GM12892 (cell line): ENCODE data around the gene AEBP1.

Source experiments
- DNase-seq: peaks from one replicate; pipeline ENCODE4 v3.0.0; 2011; ENCODE audit not compliant: insufficient read length
- FAIRE-seq: peaks from 2 replicates; lab custom pipeline; 2011; peaks lifted over from hg19 to GRCh38; lab: Jason Lieb, UNC
- POLR2A ChIP-seq: IDR thresholded peaks from 2 replicates; pipeline ENCODE4 v1.6.1; 2011; ENCODE audit warnings: low read depth, low read length, control low read depth
- POLR2AphosphoS5 ChIP-seq: IDR thresholded peaks from 2 replicates; pipeline ENCODE4 v1.6.1; 2011; ENCODE audit warnings: low read depth, low read length, control low read depth
- TAF1 ChIP-seq: IDR thresholded peaks from 2 replicates; pipeline ENCODE4 v1.6.1; 2011; ENCODE audit warnings: low read depth, mild to moderate bottlenecking, control low read depth, low read length, borderline replicate concordance

Gene AEBP1

DNA sequence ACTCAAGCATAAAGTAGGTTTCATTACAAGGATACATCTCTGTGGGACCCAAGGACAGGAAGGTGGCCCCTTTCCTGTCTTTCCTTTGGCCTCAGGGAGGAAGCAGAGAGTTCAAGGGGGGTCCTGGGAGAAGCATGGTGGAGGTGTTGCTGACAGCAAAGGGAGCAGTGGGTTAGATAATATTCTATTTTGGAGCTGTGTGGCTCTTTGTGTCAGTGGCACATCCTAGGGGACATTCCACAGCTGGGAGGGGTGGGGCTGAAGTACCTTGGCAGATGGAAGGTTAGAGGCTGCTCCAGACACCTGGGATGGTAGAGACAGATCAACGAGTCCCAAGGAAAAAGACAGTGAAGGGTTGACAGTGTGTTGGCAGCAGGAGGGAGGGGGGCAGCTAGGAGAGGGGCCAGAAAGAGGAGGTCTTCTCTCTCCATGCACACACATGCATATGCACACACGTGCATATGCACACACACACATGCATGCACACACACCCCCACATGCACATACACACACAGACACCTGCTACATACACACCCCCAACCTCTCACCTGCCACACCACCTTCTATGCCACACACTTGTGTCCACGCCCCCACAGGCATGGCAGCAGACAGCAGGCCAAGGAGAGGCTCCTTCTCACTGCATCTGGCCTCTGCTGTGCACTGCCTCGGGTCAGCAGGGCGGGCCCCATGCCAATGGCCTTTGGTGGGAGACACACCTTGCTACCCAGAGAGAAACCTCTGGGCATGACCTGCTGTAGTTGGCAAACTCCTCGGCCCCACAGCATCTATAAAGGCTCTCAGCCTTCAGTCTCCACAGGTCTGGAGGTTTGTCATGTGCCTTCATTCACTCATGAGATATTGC lies 24.8 kb downstream of the AEBP1 start:
- no peak for FAIRE-seq
- no peak for DNase-seq
- no peak for TF ChIP-seq TAF1
- no peak for TF ChIP-seq POLR2AphosphoS5
- TF ChIP-seq POLR2A: no peak

DNA sequence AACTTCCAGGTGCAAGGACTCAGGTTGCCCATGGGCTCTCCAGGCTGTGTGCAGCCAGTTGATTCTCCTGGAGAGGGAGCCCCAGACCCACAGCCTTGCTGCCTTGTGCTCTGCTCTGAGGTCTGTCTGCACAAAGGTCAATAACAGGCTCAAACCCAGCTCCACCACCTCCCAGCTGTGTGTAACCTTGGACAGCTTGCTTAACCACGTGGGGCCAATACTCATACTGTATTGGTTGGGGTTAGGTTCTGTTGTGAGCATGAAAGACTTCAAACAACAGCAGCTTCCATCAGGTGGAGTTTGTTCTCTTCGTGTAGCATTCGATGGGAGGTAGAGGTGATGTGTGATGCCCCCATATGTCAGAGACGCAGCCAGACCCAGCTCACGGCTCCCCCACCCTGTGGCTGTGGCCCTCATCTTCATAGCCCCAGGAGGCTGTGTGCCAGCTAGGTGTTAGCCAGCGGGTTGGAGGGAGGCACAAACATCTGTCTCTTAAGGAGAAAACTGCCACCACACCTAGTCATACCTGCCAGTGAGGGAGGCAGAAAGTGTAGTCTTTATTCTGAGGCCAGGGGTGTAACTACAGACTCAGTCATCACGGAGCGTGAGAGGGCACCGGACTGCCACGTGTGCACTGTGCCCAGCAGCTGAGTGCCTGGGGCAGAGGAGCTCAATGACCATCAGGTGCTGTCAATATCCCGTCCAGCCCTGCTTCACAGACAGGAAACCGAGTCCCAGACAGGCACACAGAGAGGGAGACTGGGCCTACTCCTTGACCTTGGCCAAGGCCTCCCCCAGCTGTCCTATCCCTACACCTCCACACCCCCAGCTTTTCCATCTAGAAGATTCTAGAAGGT lies 27.3 kb downstream of the AEBP1 start:
- DNase-seq (no peak), FAIRE-seq (no peak)
- no peak for TF ChIP-seq POLR2A
- no peak for TF ChIP-seq POLR2AphosphoS5
- no peak for TF ChIP-seq TAF1

DNA sequence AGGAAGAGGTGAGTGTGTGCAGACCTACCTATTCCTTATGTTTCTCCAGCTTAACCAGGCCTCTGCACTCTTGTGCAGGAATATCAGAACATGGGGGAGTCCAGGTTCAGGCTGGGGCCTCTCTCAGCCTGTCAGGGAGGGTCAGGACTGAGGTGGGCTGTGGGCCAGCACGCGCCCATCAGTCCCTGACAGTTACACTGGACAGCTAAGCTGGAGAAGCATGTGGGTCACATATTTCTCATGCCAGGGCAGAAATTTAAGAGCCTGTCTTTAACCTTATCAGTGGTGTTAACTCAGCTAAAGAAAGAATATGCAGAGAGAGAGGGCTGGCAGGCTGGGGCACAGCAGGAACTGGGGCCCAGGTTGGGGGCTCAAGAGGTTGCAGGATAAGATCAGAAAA lies 27.9 kb downstream of the AEBP1 start:
- FAIRE-seq (no peak), DNase-seq (no peak)
- no peak for TF ChIP-seq POLR2A
- no peak for TF ChIP-seq POLR2AphosphoS5
- no peak for TF ChIP-seq TAF1

DNA sequence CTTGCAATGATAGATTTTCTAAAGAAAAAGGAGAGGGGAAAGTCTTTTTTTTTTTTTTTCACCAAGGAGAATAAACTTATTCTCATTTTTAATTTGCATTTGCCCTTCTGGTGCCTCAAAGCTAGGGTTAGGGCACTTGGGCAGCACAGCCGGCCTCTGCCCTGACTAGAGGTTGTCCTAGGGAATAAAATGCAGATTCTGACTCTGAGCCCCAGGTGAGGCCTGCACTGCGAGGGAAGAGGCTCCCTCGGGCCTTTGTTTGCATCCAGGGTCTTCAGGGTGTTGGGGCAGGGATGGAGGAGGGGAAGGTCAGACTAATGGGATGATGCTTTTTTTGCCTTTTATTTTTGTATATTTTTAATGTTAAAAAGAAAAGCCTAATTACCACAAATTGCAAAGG lies 29.1 kb downstream of the AEBP1 start:
- DNase-seq (no peak), FAIRE-seq (no peak)
- TF ChIP-seq POLR2A (no peak), POLR2AphosphoS5 (no peak), TAF1 (no peak)

DNA sequence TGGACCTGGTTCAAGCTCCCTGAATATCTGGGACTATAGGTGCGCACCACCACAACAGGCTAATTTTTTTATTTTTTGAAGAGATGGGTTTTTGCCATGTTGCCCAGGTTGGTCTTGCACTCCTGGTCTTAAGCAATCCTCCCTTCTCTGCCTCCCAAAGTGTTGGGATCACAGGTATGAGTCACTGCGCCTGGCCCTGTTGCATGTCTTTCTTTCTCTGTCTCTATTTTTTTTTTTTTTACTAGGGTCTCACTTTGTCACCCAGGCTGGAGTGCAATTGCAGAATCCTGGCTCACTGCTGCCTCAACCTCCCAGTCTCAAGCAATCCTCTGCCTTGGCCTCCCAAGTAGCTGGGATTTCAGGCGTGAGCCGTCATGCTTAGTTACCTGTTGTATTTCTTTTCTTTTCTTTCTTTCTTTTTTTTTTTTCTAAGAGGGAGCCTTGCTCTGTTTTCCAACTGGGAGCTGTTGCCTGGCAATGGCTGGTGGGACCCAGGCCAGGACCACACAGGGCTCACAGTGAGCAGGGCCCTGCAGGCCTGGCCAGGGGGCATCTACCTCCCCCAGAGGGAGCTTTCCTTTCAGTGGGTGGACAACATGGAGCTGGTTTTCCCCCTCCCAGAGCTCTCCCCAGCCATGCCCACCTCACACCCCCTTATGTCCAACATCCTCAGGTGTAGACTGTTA lies 30.9 kb downstream of the AEBP1 start:
- DNase-seq (no peak), FAIRE-seq (no peak)
- no peak for TF ChIP-seq POLR2A
- no peak for TF ChIP-seq TAF1
- no peak for TF ChIP-seq POLR2AphosphoS5

DNA sequence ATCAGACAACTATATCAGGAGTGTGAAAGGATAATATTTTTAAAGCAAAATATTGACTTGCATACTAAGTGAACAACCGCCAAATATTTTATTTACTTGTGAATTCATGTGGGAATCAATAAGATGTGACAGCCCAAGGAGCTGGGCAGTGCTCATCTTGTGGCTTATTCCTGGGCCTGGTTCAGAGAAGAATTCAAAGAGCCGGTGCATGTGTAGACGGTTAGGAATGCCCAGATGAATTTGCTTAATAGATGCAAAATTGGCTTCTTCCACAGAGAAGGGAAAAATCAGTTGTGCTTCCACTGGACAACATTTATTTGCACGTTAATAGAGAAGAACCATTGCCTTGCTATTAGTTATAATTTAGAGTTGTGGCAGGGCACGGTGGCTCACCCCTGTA lies 32.6 kb downstream of the AEBP1 start:
- no peak for DNase-seq
- TF ChIP-seq POLR2A: no peak
- FAIRE-seq: no peak

DNA sequence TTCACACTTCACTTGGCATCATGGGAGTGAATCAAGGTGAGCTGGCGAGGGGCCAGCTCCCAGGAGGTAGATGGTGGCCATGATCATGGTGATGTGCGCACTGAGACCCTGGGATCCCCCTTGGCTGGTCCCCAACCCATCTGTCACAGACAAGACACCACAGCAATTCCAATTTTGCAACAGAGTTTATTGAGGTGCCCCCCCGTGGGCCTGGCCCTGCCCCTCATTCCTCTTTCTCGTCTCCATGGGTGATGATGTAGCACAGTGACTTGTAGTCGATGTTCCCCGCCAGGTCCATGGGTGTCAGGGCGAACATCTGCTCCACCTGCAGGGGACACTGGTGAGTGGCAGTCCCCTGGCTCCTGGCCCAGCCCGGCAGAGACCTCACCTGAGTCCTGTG lies 34.6 kb downstream of the AEBP1 start:
- FAIRE-seq (no peak), DNase-seq (no peak)
- TF ChIP-seq TAF1 (no peak), POLR2A (no peak), POLR2AphosphoS5 (no peak)

DNA sequence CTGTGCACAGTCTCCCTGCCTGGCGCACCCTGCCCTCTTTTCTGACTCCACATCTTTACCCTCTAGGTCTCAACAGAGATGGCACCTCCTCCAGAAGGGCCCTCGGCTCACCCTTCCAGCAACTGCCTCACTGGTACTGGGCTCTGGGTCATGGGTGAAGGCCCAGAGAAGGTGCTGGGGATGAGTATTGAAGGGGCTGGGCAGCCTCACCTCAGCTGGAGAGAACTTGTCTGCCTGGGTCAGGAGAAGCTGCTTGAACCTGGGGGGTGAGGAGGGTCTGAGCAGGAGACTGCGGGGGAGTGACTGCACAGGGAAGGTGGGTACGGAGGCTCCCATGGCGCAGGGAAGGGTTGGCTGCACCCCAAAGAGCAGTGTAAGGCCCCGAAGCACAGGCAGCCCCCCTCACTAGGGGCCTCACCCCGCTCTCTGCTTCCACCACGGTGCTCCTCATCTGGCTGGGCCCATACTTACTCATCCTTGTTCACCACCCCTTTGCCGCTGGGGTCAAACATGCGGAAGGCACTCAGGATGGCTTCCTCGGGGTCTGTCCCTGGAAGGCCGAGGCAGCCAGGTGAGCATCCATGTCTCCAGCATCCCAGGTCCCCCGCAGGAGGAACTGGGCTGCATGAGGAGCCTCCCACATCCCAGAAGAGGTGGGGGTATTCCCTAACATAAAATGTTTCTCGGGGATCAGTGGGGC lies 35.3 kb downstream of the AEBP1 start:
- DNase-seq (no peak), FAIRE-seq (no peak)
- TF ChIP-seq TAF1: no peak
- no peak for TF ChIP-seq POLR2A
- no peak for TF ChIP-seq POLR2AphosphoS5

DNA sequence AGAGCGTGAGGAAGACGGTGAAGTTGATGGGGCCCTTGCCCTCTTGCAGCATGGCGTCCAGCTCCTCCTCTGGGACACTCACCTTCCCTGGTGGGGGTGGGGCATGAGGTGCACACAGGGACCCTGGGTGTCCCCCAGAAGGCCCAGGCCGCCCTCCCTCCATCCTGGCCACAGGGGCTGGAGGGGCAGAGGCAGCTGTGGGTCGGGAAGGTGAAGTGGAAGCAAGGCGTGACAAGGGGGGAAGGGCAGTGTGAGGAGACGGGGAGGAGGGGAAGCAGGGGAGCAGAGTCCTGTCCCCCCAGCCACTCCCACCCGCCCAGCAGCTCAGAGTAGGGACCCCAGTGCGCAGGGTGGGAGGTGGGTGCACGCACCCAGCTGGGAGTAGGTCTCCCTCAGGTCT lies 36.2 kb downstream of the AEBP1 start:
- TF ChIP-seq POLR2A: no peak
- TF ChIP-seq POLR2AphosphoS5: no peak
- TF ChIP-seq TAF1: no peak
- no peak for FAIRE-seq
- no peak for DNase-seq

DNA sequence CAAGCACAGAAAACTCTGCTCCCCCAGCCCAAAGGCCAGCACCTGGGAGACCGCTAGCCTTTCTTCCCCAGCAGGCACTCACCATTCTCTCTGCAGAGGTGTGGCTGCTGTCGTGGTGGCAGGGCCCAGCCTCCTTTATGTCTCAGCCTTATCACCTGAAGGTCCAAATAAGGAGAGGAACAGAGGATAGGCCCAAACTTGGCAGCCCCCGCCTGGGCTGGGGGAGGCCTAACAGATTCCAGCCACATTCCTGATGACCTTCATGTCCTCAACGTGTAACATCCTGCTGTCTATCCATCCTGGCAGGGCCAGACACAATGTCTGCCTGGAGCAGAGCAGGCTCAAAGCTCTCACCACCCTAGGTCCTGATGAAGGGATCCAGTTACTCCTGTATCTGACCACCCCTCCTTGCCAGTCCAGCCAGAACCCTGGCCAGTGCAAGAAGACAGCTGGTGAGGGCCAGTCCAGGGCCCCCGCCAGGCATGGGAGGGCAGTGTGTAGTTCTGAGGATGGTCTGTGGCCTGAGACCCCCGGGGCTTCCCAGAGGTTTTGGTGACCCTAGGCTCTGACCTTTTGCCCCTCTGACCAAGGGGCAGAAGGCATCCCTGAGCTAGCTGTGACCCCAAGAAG lies 37.2 kb downstream of the AEBP1 start, which contains the start of gene MYL7:
Gene MYL7 (minus strand): TSS at position 112 of the 630 bp plus-strand sequence. CDS start 27 bp downstream, at position 85.
- TF ChIP-seq POLR2AphosphoS5: no peak
- no peak for TF ChIP-seq TAF1
- no peak for TF ChIP-seq POLR2A
- FAIRE-seq: no peak
- no peak for DNase-seq

DNA sequence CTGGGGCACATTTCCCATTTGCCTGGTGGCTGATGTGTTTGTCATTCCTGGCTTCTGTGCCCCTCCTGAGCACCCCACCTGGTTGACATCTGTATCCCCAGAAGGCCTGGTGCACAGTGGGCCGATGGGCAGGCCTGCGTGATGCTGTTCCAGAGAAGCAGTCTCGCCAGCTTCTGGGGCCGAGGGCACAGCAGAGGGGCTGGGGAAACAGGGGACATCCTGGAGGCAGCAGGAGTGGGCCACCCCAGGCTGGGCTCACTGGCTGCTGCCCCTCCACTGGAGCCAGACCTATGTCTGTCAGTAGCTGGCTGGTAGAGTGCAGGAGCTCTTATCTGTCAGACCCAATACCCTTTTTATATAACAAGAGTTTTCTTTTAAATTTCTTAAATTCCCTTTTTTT lies 37.9 kb downstream of the AEBP1 start:
- FAIRE-seq (no peak), DNase-seq (no peak)
- TF ChIP-seq TAF1: no peak
- TF ChIP-seq POLR2A: no peak
- TF ChIP-seq POLR2AphosphoS5: no peak
